ENCODE data around the gene SMLR1.
"Not testable (repeated sequence)": the region's sequence is repeated elsewhere in the genome, so short reads cannot be mapped to it uniquely, and the experiment has no call there.

Gene SMLR1

DNA sequence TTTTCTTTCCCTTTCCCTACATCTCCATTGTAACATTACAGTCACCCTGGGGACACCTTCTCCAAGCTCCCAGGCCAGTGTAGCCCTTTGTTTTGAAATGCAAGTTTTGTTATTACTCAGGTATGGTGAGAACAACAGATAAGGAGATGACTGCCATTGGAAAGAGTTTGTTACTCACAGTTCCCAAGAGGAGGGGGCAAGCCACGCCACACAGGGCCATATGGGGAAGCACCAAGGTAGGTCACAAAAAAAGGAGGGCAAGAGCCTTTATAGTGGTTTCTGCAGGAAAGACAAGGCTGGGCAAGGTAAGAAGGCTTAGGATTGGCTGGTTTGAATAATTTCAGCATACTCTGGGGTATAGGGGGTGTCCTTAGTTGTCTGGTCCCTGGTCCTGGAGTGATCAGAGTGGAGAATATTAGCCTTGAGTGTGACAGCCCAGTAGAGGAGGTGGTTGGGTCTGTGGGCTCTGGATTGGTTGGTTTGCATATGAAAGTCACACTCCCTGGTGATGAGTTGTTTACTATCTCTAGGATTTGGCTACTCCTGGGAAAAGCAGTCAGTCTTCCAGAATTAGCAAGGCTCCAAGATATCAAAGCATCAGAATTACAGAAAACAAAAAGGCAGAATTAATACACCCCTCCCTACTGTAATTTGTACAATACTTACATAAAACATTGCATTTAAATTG, 33.1 kb upstream of the SMLR1 start:
- H3K9ac ChIP-seq = no peak overlapping the region
- no peak for TF ChIP-seq Cebpa-rat (IDR thresholded peaks at IDR 0.05)
- H3K27ac ChIP-seq = no peak overlapping the region
- H3K4me1 ChIP-seq = no peaks in the 10 kb centered on the region
- no peaks in the 10 kb centered on the region; the same call in 1 of the 2 replicates for H3K9me3 ChIP-seq
- no peak overlapping the region for H3K4me3 ChIP-seq
- no peak overlapping the region for H3K4me2 ChIP-seq
- H3K36me3 ChIP-seq = no peaks in the 10 kb centered on the region
- no peaks in the 10 kb centered on the region for H3K27me3 ChIP-seq
- no peaks in the 10 kb centered on the region for H4K20me1 ChIP-seq

DNA sequence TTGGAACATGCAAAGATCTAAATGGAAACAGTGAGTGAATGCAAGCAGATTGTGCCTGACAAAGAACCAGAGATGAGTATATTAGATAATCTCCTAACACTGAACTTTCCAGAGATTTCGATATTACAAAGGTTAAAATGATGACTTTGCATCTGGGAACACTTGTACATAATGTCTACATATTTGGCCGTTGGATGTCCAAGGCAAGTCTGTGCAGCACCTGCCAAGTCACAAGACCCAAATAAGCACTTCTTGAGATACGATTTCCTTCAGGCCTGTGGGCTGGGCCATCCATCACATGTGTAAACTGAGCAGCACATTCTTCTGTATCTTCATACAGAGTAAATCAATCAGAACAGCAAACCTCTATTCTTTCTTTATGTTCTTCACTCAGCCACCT, 32.5 kb upstream of the SMLR1 start:
- no peak for TF ChIP-seq Cebpa-rat (IDR thresholded peaks at IDR 0.05)
- Histone ChIP-seq H3K9me3 (no peaks in the 10 kb centered on the region; the same call in 1 of the 2 replicates), H3K9ac (no peak overlapping the region), H3K27ac (no peak overlapping the region), H3K4me2 (no peak overlapping the region), H3K4me1 (no peaks in the 10 kb centered on the region), H3K27me3 (no peaks in the 10 kb centered on the region), H4K20me1 (no peaks in the 10 kb centered on the region), H3K36me3 (no peaks in the 10 kb centered on the region), H3K4me3 (no peak overlapping the region)

DNA sequence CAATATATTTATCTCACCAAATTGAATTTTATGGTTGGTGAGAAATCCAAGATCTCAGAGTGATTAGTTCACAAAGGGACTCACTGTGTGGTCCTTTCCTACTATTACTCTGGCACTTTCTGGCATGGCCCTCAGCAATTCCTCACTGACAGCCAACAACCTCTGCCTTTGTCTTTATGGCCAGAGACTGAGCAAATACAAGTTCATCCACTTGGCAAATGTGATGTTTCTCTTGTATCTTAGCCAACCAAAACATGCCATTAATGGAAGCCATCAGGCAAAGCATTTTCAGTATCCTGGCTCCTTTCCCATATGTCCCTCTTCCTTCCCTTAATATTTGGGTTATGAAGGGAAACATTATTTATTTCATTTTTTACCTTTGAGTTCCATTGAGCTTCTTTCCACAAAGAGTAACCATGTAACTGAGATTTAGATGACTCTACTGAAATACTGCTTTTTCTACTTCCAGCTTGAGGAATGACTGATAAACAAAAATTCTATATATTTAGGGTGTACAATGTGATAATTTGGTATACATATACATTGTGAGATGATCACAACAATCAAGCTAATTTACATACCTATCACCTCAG, 30.8 kb upstream of the SMLR1 start:
- Histone ChIP-seq H3K4me2 (no peak overlapping the region), H3K27ac (no peak overlapping the region), H3K27me3 (no peaks in the 10 kb centered on the region), H3K4me3 (no peak overlapping the region), H3K9me3 (peaks cover 5% of the 10 kb centered on the region; the same call in 1 of the 2 replicates), H3K4me1 (no peaks in the 10 kb centered on the region), H4K20me1 (no peaks in the 10 kb centered on the region), H3K9ac (no peak overlapping the region), H3K36me3 (no peaks in the 10 kb centered on the region)
- TF ChIP-seq Cebpa-rat (IDR thresholded peaks at IDR 0.05) = no peak

DNA sequence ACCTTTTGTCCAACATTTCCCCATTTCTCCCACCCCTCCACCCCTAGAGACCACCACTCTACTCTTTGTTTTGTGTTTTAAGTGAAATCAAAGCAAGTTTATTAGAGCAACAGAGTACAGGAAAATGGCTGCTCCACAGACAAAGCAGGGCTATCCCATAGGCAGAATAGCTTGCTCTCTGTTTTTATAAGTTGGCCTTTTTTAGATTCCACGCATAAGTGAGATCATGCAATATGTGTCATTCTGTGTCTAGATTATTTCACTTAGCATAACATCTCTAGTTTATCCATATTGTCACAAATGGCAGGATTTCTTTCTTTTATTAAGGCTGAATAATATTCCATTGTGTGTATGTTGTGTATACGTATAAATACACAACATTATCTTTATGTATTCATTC, 30.1 kb upstream of the SMLR1 start:
- Histone ChIP-seq H3K4me1 (no peaks in the 10 kb centered on the region), H3K36me3 (no peaks in the 10 kb centered on the region), H3K27ac (no peak overlapping the region), H3K4me2 (no peak overlapping the region), H3K27me3 (no peaks in the 10 kb centered on the region), H4K20me1 (no peaks in the 10 kb centered on the region), H3K9me3 (peaks cover 12% of the 10 kb centered on the region; the same call in 1 of the 2 replicates), H3K9ac (no peak overlapping the region), H3K4me3 (no peak overlapping the region)
- TF ChIP-seq Cebpa-rat (IDR thresholded peaks at IDR 0.05) = no peak

DNA sequence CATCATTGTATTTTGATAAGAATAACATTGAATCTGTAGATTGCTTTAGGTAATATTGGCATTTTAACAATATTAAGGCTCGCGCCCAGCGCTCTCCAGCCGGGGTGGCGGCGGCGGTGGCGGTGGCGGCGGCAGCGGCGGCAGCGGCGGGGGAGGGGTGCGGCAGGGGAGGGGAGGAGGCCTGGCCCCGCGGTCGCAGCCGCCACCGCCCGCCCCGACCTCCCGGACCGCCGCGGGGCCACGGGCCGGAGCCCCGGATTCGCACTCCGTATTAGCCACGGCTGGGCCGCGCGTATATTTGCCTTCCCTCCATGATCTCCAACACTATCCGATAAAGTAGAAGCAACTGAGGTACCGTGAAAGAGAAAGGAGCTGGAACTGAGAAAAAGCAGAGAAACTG, 25.8 kb upstream of the SMLR1 start:
- not testable (repeated sequence) for H3K27ac ChIP-seq, H3K9ac ChIP-seq, H3K4me1 ChIP-seq, H3K36me3 ChIP-seq, H4K20me1 ChIP-seq, H3K4me3 ChIP-seq, H3K4me2 ChIP-seq, H3K27me3 ChIP-seq
- H3K9me3 ChIP-seq = peaks cover 12% of the 10 kb centered on the region; the same call in 1 of the 2 replicates

DNA sequence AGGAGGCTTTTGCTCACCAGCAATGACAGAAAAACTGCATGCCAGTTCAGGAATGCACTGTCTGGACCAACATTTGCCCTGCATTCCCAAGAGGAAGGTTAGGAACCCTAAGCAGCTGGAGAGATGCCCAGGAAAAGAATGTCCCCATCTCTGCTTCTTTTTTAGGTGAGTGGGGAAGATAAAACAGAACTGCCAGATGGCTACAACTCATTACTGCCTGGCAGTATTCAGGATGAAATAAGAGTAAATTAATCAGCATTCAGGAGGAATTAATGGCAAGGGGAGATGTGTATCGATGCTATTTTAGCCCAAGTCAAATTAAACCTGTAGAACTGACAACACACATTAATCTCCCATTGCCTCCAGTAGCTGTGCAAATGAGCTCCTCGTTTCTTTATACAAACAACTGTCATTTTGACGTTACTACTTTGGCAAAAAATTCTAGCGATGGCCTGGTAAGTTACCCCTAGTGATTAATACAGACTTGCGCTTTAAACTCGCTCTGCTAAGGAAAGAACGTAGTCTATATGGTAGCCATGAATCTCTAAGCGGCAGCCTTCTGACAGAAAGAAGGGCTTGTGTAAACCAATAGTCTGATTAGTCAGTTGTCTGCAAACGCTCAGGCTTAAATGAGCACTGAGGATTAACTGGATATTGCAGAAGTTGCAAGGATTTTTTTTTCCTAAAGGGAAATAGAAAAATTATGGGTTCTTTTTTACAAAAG, 16.7 kb upstream of the SMLR1 start:
- Histone ChIP-seq H3K27me3 (no peaks in the 10 kb centered on the region), H3K27ac (no peak overlapping the region), H3K9me3 (no peaks in the 10 kb centered on the region), H3K4me1 (no peaks in the 10 kb centered on the region), H3K4me3 (no peak overlapping the region), H3K36me3 (no peaks in the 10 kb centered on the region), H3K9ac (no peak overlapping the region), H4K20me1 (no peaks in the 10 kb centered on the region), H3K4me2 (no peak overlapping the region)
- TF ChIP-seq Cebpa-rat (IDR thresholded peaks at IDR 0.05) = no peak

DNA sequence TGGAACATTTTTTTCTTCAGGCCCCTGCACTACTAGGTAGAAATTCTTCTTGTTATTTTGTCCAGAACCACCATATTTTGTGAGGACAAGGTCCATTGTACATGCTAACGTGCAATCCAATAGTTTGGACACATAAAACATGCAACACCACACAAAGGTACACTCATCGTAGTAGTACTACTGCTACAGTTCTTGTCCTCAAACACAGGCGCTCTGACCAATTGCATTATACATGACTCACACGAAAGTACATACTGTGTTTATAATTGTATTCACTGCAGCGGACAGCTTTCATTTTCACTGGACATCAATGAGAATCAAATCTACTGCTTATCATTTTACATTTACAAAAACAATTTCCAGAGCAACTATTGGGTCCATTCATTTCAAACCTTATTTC, 15.3 kb upstream of the SMLR1 start:
- Histone ChIP-seq H3K27ac (no peak overlapping the region), H3K27me3 (no peaks in the 10 kb centered on the region), H3K4me3 (no peak overlapping the region), H3K4me2 (no peak overlapping the region), H3K36me3 (no peaks in the 10 kb centered on the region), H3K9me3 (no peaks in the 10 kb centered on the region), H4K20me1 (no peaks in the 10 kb centered on the region), H3K4me1 (no peaks in the 10 kb centered on the region), H3K9ac (no peak overlapping the region)
- TF ChIP-seq Cebpa-rat (IDR thresholded peaks at IDR 0.05) = no peak

DNA sequence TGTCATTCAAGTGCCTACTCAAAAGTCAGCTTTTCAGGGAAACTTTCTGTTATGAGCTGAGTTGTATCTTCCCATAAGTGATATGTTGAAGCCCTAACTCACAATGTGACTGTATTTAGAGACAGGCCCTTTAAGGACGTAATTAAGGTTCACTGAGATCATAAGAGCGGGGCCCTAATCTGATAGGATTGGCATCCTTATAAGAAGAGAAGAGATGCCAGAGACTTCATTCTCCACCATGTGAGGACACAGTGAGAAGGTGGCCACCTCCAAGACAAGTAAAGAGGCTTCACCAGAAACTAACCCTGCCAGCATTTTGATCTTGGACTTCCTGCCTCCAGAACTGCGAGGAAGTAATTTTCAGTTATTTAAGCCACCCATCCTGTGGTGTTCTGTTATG, 12.7 kb upstream of the SMLR1 start:
- no peaks in the 10 kb centered on the region for H3K9me3 ChIP-seq
- TF ChIP-seq Cebpa-rat (IDR thresholded peaks at IDR 0.05) = no peak
- H3K36me3 ChIP-seq = no peaks in the 10 kb centered on the region
- H3K27ac ChIP-seq = no peak overlapping the region
- H4K20me1 ChIP-seq = no peaks in the 10 kb centered on the region
- no peaks in the 10 kb centered on the region for H3K4me1 ChIP-seq
- no peak overlapping the region for H3K4me2 ChIP-seq
- H3K27me3 ChIP-seq = no peaks in the 10 kb centered on the region
- no peak overlapping the region for H3K4me3 ChIP-seq
- no peak overlapping the region for H3K9ac ChIP-seq

DNA sequence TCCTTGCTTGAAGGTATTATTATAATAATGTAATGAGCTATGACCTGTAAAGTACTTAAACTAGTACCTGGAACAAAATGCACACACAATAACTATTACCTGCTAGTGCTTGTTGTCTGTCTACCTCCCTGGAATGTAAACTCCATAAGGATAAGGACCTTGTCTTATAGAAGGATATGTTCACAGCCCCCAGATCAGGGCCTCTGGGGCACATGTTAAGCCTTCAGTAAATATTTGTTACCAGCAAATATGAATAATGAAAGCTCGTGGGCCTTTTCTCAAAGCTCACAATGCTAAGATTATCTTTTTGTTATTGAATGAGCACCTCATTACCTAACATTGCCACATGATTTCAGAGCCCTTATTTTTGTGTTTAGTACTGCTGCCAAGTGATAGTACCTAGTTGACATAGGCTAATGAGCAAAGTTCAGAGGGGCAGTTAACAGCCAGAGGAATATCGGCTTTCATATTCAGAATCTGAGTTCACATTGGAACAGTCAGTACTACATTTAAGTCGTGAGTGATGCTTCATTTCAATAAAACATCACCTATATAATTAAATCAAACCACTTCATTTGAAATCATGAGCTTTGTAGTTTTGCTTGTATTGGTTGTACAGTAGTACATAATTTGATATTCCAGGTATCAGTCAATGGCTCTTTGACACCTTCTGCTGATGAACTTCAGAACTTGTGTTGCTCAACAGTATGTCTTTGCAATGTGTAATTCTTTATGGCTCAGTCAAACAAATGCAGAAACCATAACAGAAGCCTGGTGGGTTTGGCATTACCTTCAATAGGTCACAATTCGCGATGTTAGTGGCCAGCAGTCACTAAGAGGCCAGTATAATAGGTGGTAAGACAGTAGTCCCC, 11.8 kb upstream of the SMLR1 start:
- Histone ChIP-seq H3K4me2 (no peak overlapping the region), H3K4me1 (no peaks in the 10 kb centered on the region), H3K9ac (no peak overlapping the region), H4K20me1 (no peaks in the 10 kb centered on the region), H3K27ac (no peak overlapping the region), H3K9me3 (no peaks in the 10 kb centered on the region), H3K36me3 (no peaks in the 10 kb centered on the region), H3K4me3 (no peak overlapping the region), H3K27me3 (no peaks in the 10 kb centered on the region)
- no peak for TF ChIP-seq Cebpa-rat (IDR thresholded peaks at IDR 0.05)
